AG09319 (cell line): ENCODE results near the gene CAPZB.

Source experiments
- DNase-seq: peaks from one replicate; pipeline ENCODE4 v3.0.0-alpha.2; 2010; ENCODE audit warnings: low read depth; ENCODE audit errors: extremely low read depth
- TF ChIP-seq, protein P1 (sequence below): IDR thresholded peaks from 2 replicates; pipeline ENCODE4 v1.5.1; 2011; ENCODE audit warnings: low read depth, mild to moderate bottlenecking, inconsistent platforms, low read length, moderate library complexity

CAPZB gene

DNA sequence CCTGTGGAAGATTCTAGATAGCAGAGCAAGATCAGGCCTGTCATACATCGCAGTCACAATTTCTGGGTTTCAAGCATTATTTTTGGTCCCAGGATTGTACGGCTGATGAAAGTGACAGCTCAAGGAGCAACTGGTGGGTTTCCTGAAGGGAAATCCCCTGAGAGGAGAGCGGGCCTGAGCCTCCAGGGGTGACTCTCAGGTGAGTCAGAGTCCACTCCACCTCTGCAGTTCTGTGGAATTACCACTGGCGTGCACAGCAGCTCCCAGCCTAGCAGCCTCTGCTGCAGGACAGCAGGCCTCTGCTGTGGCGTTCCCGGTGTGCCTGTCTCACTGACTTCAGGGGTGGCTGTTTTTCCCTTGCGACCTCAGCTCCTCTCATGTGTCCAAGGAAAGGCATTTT, 148.8 kb downstream of the CAPZB start:
- TF ChIP-seq, protein P1, sequence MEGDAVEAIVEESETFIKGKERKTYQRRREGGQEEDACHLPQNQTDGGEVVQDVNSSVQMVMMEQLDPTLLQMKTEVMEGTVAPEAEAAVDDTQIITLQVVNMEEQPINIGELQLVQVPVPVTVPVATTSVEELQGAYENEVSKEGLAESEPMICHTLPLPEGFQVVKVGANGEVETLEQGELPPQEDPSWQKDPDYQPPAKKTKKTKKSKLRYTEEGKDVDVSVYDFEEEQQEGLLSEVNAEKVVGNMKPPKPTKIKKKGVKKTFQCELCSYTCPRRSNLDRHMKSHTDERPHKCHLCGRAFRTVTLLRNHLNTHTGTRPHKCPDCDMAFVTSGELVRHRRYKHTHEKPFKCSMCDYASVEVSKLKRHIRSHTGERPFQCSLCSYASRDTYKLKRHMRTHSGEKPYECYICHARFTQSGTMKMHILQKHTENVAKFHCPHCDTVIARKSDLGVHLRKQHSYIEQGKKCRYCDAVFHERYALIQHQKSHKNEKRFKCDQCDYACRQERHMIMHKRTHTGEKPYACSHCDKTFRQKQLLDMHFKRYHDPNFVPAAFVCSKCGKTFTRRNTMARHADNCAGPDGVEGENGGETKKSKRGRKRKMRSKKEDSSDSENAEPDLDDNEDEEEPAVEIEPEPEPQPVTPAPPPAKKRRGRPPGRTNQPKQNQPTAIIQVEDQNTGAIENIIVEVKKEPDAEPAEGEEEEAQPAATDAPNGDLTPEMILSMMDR = no peak
- DNase-seq = no peak

DNA sequence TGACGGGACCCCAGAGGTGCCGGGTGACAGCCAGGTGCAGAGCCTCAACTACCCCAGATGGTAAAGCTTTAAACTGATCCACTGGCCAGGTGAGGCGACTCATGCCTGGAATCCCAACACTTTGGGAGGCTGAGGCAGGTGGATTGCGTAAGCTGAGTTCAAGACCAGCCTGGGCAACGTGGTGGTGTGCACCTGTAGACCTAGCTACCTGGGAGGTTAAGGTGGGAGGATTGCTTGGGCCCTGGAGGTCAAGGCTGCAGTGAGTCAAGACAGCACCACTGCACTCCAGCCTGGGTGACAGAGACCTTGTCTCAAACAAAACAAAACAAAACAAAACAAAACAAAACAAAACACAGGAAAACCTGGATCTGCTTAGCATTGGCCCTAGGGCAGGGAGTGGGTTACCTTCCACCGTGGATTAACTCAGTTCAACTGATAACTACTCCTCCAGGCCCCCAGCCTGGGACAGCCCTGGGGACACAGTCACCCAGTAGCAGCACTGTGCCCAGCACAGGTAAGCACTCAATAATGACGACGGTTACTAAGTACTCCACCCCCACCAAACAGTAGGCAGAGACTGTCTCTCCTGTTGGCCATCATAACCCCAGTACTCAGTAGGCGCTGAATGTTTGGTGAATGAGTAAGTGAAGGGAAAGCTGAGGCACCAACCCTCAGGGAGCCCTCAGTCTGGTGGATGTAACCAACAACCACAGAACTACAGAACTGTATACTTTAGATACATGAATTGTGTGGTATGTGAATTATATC, 151.6 kb downstream of the CAPZB start:
- DNase-seq = no peak
- TF ChIP-seq, protein P1 = no peak

DNA sequence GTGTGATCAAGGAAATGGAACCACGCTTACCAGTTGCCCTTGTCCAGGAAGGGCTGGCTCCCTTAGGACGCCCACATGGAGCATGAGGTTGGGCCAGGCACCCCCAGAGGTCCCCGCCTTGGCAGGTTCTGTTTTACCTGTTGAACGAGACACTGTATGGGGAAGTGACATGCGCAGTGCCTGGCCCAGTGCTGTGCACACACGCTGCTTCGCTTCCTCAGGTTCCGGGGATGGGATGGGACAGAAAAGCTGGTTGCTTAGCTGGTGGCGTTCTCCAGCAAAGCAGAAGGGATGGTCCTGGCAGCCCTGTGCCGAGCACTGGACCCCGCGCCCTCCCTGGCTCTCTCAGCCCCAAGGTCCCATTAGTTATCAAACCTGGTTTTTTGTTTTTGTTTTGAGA, 152.5 kb downstream of the CAPZB start:
- TF ChIP-seq, protein P1 = no peak

DNA sequence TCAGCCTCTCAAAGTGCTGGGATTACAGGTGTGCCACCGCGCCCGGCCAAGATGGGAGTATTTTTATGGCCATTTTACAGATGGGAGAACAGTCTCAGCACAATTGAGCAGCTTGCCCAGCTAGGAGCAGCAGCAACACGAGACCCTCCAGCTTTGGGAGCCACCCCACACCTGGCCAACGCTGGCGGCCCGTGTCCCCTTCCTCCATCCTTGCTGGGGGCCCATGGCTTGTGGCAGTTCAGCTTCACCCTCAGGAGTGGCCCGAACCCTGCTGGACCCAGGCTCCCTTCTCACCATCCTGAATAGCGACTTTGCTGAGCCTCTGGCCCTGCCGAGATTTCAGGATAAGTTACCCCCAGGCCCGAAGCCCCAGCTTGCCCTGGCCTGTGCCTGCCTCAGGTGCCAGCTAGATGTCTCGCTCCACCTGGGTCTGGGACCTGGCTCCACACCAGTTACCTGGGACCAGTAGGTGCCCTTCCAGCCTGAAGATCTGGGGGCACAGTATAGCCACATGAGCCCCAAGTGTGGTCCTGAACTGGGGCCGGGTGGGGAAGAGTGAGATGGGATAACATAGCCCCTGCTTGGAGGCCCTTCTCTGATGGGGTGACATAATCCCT, 154.0 kb downstream of the CAPZB start:
- no peak for DNase-seq
- TF ChIP-seq, protein P1 = no peak

More for the DNA sequence above, 152.5 kb downstream of the CAPZB start:
- no peak for DNase-seq

- no peak for DNase-seq
- TF ChIP-seq, protein P1 = no peak
Measured at GRCh38 chr1:19330449-19331135, 154.7 kb downstream of the CAPZB start.

DNA sequence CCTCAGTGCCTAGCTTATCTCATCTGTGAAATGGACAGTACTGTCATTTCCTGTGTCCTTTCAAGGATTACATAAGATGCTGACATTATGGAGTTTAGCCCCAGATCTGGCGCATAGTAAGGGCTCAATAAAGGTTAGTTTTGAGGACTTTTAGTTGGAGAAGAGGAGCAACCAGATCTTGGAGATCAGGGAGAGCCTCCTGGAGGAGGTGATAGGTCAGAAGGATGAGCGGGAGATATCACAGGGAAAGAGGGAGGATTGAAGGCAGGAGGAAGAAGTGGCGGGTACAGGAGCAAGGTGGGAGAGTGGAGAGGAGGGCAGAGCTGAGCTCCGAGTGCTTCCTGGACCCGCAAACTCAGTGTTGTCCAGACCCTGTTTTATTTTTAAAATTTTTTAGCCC, 155.7 kb downstream of the CAPZB start:
- TF ChIP-seq, protein P1 = no peak
- no peak for DNase-seq

GRCh38 chr1:19329188-19329587, 156.2 kb downstream of the CAPZB start:
- TF ChIP-seq, protein P1 = no peak
- DNase-seq = no peak
